WERI-Rb-1 (cell line): Measurements from ENCODE around the gene WNT1.

ENCODE experiments used
- DNase-seq: peaks from one replicate; pipeline ENCODE4 v3.0.0-alpha.2; 2020
- H3K27ac ChIP-seq: fragments of 250-450 bp; sonication (Bioruptor Pico); 2 replicates; pipeline ENCODE4 v1.5.1; 2020; ENCODE audit warnings: mild to moderate bottlenecking, moderate library complexity
- H3K27me3 ChIP-seq: fragments of 250-450 bp; sonication (Bioruptor Pico); 2 replicates; pipeline ENCODE4 v1.5.1; 2021; ENCODE audit warnings: mild to moderate bottlenecking, low read depth, moderate library complexity; ENCODE audit not compliant: insufficient read depth, severe bottlenecking
- H3K36me3 ChIP-seq: fragments of 250-450 bp; sonication (Bioruptor Pico); 2 replicates; pipeline ENCODE4 v1.5.1; 2020; ENCODE audit warnings: mild to moderate bottlenecking, moderate library complexity
- H3K4me3 ChIP-seq: 2 replicates; pipeline ENCODE4 v1.5.1; 2011; ENCODE audit warnings: low read depth, mild to moderate bottlenecking, control low read depth, low read length
- H3K9me3 ChIP-seq: fragments of 250-450 bp; sonication (Bioruptor Pico); 2 replicates; pipeline ENCODE4 v1.5.1; 2021; ENCODE audit warnings: mild to moderate bottlenecking, moderate library complexity; ENCODE audit not compliant: severe bottlenecking
- TF ChIP-seq, protein P1 (sequence below): IDR thresholded peaks from 2 replicates; pipeline ENCODE4 v1.5.1; 2011; ENCODE audit warnings: low read depth, mild to moderate bottlenecking, control low read depth, inconsistent platforms, low read length

The WNT1 gene

GRCh38 chr12:48985901-48986300, 7.8 kb downstream of the WNT1 start:
- Histone ChIP-seq H3K27me3 (peaks cover 11% of the 10 kb centered on the region), H3K4me3 (no peak overlapping the region), H3K36me3 (no peaks in the 10 kb centered on the region), H3K9me3 (no peaks in the 10 kb centered on the region), H3K27ac (no peak overlapping the region)
- TF ChIP-seq, protein P1, sequence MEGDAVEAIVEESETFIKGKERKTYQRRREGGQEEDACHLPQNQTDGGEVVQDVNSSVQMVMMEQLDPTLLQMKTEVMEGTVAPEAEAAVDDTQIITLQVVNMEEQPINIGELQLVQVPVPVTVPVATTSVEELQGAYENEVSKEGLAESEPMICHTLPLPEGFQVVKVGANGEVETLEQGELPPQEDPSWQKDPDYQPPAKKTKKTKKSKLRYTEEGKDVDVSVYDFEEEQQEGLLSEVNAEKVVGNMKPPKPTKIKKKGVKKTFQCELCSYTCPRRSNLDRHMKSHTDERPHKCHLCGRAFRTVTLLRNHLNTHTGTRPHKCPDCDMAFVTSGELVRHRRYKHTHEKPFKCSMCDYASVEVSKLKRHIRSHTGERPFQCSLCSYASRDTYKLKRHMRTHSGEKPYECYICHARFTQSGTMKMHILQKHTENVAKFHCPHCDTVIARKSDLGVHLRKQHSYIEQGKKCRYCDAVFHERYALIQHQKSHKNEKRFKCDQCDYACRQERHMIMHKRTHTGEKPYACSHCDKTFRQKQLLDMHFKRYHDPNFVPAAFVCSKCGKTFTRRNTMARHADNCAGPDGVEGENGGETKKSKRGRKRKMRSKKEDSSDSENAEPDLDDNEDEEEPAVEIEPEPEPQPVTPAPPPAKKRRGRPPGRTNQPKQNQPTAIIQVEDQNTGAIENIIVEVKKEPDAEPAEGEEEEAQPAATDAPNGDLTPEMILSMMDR = no peak
- DNase-seq = no peak

- H3K9me3 ChIP-seq = no peaks in the 10 kb centered on the region
- TF ChIP-seq, protein P1 = no peak
- H3K4me3 ChIP-seq = peak overlapping the region; percentile 38
- no peak overlapping the region for H3K27ac ChIP-seq
- no peaks in the 10 kb centered on the region for H3K36me3 ChIP-seq
- peaks cover 2% of the 10 kb centered on the region for H3K27me3 ChIP-seq
- DNase-seq = peak; percentile 45
Measured at GRCh38 chr12:48986720-48987291, 8.7 kb downstream of the WNT1 start.

DNA sequence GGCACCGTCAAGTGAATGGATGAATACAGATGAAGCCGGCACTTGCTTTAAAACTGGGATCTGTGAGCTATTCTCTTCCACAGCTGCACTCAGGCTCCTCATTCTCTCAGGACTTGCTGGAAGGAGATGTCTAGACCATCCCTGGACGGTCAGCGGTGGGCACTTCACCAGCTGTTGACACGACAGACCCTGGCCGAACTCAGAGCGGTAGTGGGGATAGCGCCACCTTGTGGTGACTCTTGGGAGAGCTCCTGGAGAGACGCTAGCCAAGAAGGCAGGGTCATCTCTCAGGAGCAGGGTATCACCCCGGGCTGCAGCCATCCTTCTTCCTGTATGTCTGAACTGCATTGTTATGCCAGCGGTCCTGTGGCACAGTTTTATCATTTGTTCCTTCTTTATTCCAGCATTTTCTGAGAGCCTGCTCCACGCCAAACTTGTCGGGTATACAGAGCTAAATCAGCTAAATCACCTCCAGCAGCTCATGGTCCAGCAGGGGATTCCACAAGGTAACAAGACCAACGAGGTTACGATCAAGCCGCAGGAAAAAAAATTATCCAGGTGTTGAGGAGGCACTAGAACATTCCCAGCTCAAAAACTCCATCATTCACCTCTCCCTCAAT, 10.0 kb downstream of the WNT1 start:
- H3K4me3 ChIP-seq = no peak overlapping the region
- DNase-seq = peak; percentile 75
- no peak overlapping the region for H3K27ac ChIP-seq
- TF ChIP-seq, protein P1 = peak; percentile 95
- H3K9me3 ChIP-seq = no peaks in the 10 kb centered on the region
- H3K36me3 ChIP-seq = no peaks in the 10 kb centered on the region
- no peaks in the 10 kb centered on the region for H3K27me3 ChIP-seq

DNA sequence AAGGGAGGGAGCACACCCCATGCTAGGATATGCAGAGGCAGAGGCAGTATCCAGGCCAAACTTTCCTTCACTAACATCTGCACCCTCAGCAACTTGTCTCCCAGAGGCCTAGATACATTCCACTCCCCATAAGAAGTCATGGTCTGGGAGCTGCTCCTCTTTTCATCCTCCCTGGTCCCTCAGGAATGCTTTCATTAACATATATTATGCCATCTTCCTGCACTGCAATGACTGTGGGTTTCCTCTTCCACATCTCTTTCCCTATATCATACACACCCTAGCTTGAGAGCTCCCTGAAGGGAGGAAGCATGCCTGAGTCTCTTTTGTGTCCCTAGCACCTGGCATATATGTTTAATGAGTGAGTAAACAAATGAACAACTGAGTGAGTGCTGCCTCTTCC, 12.4 kb downstream of the WNT1 start:
- Histone ChIP-seq H3K27me3 (no peaks in the 10 kb centered on the region), H3K36me3 (no peaks in the 10 kb centered on the region), H3K27ac (no peak overlapping the region), H3K9me3 (no peaks in the 10 kb centered on the region), H3K4me3 (no peak overlapping the region)
- no peak for DNase-seq
- TF ChIP-seq, protein P1 = no peak

DNA sequence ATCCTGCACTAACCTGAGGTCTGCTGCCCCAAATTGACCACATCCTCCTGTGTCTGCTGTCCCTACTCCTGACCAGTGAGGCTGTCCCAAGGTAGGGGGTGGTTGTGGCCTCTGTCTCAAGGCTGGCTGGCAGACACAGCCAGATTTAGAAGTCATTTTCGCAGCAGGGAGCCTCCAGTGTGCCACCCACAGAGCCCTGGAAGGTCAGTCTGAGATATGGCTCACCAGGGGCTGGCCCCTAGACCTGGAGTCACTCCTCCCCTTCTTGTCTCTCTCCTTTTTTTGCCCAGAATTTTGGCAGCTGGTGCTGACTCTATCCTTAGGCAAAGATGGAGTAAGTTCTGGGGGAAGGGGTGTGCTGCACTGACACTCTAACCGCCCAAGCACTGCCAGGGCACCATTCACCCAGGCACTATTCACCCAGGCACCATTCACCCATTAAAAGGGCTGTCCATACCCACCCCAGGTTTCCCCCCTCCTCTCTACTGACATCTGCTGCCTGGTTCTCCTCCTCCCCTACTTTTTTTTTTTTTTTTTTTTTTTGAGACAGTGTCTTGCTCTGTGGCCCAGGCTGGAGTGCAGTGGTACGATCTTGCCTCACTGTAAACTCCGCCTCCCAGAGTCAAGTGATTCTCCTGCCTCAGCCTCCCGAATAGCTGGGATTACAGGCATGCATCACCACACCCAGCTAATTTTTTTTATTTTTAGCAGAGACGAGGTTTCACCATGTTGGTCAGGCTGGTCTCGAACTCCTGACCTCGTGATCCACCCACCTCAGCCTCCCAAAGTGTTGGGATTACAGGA, 13.3 kb downstream of the WNT1 start:
- TF ChIP-seq, protein P1 = no peak
- no peaks in the 10 kb centered on the region for H3K27me3 ChIP-seq
- no peaks in the 10 kb centered on the region for H3K36me3 ChIP-seq
- no peak overlapping the region for H3K4me3 ChIP-seq
- no peak overlapping the region for H3K27ac ChIP-seq
- no peaks in the 10 kb centered on the region for H3K9me3 ChIP-seq
- DNase-seq = no peak
